GM19372 (cell line): ENCODE results near the gene CWC15.
"Not testable (repeated sequence)": the region's sequence is repeated elsewhere in the genome, so short reads cannot be mapped to it uniquely, and the experiment has no call there.

Source experiments
- ATAC-seq: cut with Tn5 transposase; IDR thresholded peaks from one replicate; pipeline ENCODE4 v1.9.1; 2021; ENCODE audit warnings: mild to moderate bottlenecking, low read depth, moderate library complexity; ENCODE audit not compliant: unreplicated experiment

Gene CWC15

DNA sequence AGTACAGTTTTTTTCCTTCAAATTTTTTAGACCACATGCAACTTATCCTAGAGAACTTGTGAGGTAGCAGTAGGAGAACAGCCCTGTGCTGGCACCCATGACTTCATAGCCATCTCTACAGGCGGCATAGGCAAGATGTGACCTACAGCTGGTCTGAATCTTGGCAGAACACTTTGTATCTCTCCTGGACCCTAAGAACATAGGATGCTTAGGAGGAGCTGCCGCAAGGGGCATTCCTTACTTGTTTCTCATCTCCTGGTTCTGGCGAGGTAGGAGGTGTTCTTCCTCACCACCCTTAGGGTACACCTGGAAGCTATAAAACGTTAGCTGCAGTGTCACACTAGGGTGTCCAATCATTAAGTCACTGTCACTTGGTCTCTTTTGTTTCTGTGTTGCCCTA, 16.4 kb downstream of the CWC15 start:
- ATAC-seq: no peak

GRCh38 chr11:94954753-94955152, 18.6 kb downstream of the CWC15 start:
- ATAC-seq: no peak

GRCh38 chr11:94948070-94948617, 25.2 kb downstream of the CWC15 start:
- no peak for ATAC-seq

DNA sequence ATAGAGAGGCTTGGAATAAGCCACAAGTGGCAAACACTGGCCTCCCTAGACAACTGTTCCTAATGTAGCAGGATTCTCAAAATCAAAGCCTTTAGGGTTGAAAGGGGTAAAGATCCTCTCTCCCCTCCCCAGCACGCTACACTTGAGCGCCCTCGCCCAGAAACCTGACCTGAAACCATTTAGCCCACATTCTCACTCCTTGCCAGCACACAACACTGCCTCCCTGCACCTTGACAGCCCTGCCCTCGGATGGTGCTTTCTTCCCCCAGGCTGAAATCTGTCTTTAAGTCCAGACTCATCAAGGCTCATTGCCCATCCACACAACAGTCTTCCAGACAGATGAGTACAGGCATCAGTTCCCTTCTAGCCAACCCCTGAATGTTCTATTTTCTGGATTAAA, 26.5 kb downstream of the CWC15 start:
- ATAC-seq: no peak

- no peak for ATAC-seq
Measured at GRCh38 chr11:94941131-94941530, 32.2 kb downstream of the CWC15 start.

GRCh38 chr11:94939346-94939745, 34.0 kb downstream of the CWC15 start:
- ATAC-seq: no peak

DNA sequence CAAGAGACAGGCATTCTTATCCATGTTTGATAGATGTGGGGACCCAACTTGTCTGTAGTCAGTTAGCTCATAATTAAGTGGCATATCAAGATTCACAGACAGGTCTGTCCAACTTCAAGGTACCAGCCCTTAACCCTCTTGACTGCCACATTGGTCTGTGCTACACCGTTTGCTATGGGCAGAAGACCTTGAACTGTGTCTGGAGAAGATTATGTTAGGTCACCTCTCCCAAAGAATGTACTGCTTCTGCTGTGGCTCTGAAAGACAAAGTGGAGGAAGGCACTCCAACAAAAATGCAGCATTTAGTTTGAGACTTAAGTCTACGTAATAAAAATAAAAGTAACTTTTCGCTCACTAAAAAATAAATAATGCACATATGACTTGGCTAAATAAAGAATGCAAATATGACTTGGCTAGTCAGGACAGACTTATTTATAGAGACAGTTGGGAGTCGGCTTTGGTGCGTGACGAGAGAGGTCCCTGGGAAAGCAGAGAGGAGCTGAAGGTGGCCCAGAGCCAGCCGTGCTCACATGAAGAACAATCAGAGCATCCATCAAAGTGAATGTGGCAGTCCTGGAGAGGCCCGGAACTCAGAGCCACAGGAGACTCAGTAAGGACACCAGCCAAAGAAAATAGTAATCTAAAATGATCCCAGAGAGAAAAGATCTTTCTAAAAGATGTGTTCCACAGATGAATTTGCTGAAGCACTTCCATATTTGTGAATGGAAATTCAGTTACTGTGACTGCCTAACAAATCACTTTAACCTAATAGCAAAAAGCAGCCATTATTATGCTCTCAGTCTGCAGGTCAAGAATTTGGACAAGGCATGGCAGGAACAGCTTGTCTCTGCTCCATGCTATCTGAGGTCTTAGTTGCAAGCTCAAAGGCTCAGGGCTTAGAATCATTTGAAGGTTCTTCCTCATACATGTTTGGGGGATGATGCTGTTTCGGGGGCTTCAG, 35.0 kb downstream of the CWC15 start:
- no peak for ATAC-seq

- ATAC-seq: no peak
Measured at GRCh38 chr11:94934846-94935245, 38.5 kb downstream of the CWC15 start.

- no peak for ATAC-seq
Measured at GRCh38 chr11:94934362-94934761, 39.0 kb downstream of the CWC15 start.

DNA sequence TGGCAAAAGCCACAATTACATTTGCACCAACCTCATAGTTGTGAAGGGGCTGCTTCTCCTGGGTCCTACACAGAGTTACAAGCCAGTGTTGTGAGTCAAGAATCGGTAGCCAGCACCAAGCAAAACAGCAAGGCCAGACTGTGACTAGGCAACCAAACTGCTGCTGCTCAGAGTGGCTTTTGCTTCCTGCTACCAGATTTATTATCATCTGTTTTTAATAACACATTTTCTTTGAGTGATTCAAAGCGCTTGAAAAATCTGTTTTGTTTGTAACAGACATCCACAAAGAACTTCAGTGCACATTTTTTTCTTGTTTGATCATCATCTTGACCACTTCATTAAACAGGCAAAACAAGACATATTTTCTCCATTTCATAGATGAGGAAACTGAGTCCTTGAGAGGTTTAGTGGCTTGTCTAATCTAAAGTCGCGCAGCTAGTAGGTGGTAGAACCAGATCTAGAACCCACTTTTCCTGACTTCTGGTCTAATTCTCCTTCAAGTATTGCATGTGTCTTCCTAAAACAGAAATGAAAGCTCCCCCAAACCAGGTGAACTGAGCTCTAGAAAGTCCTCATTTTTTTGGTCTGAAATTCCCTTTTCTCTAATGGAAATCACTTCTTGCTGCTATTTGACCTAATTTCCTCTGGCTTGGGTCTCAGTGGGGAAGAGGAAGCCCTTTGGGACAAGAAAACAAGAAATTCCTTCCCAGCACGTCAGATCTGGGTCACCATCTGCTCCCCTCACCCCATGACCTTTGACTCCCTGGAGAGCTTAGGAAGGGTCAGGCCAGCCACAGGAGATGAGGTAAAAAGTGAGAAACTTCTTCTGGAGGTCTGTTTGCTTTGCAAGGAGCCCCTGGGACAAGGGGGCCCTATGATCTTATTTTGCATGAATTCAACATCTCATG, 39.9 kb downstream of the CWC15 start:
- no peak for ATAC-seq

DNA sequence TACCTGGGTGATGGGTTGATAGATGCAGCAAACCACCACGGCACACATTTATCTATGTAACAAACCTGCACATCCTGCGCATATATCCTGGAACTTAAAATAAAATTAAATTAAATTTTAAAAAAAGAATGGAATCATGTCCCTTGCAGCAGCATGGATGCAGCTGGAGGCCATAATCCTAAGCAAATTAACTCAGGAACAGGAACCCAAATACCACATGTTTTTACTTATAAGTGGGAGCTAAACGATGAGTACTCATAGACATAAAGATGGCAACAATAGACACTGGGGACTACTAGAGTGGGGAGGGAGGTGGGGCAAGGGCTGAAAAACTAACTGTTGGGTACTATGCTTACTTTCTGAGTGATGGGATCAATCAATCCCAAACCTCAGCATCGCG, 40.9 kb downstream of the CWC15 start:
- ATAC-seq: no peak

DNA sequence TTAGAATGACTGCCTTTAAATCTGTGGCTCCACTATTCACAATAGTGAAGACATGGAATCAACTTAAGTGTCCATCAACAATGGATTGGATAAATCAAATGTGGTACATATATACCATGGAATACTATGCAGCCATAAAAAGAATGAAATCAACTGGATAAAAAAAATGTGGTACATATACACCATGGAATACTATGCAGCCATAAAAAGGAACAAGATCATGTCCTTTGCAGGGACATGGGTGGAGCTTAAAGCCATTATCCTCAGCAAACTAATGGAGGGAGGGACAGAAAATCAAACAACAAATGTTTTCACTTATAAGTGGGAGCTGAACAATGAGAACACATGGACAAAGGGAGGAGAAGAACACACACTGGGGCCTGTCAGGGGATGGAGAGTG, 41.3 kb downstream of the CWC15 start:
- not testable (repeated sequence) for ATAC-seq

DNA sequence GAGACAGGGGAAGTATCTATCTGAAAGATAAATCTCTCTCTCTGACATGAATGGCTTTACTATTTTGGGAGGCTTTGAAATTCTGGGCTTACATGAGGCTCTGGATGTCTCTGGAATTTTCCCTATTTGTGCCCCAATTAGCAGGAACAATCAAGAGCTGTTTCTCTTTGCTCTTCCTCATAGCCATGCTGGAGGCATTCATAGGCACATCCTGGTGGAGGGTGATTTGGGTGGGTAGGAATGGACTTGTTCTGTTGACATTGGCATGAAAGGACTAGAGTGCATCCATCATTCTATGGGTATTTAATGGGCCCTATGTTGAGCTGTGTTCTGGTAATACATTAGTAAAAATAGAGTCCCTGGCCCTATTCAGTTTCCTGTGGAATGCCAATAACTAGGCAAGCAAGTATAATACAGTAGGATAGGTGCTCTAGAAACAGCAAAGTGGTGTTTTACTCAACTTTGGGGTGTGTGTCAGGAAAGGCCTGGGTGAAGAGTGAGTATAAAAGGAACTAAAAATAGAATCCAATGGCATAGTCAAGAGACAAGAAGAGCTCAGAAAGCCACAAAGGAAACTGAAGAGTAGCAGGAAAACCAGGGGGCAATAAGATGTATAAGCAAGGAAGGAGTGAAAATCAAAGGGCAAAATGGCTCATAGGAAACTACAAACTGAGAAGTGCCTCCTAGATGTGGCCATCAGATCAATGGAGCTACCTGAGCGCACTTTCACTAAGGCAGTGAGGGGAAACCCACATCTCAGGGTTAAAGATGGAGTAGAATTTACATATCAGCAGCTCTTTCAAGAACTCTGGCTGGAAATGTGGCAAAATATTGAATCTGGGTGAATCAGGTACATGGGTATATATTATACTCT, 45.0 kb downstream of the CWC15 start:
- no peak for ATAC-seq

GRCh38 chr11:94926698-94927237, 46.6 kb downstream of the CWC15 start:
- ATAC-seq: no peak

GRCh38 chr11:94926271-94926625, 47.1 kb downstream of the CWC15 start:
- ATAC-seq: peak; percentile 18

GRCh38 chr11:94925422-94926270, 47.7 kb downstream of the CWC15 start:
- ATAC-seq: peak; percentile 69

DNA sequence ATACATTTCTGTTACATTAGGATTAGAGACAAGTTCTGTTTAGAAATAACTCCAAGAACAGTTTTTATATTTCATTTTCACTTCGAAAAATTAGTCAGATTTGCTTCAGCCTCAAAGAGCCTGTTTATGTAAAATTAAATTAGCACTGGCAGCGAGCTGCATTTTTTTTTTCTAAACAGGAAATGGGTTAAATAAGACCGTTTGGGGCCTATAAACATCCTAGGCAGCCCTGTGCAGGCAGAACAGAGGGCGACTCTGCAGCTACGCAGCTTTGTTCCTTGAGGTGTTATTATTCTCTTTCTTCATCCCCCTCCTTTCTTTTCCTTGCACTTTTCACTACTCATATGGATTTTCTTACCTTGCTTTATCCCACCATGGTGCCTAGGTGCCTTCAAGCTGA, 48.7 kb downstream of the CWC15 start:
- no peak for ATAC-seq

- no peak for ATAC-seq
Measured at GRCh38 chr11:94924171-94924572, 49.2 kb downstream of the CWC15 start.

- ATAC-seq: no peak
Measured at GRCh38 chr11:94923004-94923334, 50.4 kb downstream of the CWC15 start.
